Neuronal stem cell (in vitro differentiated cells): Measurements from ENCODE around the gene RTL10.
A peak's percentile ranks its signal among the peaks of the same experiment; 100 is the strongest.

Experiments used
- DNase-seq: peaks from one replicate; pipeline ENCODE4 v3.0.0-alpha.2; 2013; ENCODE audit warnings: low spot score
- H2AFZ ChIP-seq: one replicate; pipeline ENCODE4 v1.6.1; 2013; ENCODE audit warnings: mild to moderate bottlenecking, low read length, inconsistent platforms
- H2AK5ac ChIP-seq: 2 replicates; pipeline ENCODE4 v1.6.1; 2013; ENCODE audit warnings: low read depth, mild to moderate bottlenecking, inconsistent platforms, low read length, moderate library complexity, mixed read lengths
- H2BK120ac ChIP-seq: 2 replicates; pipeline ENCODE4 v1.6.1; 2013; ENCODE audit warnings: low read depth, mild to moderate bottlenecking, inconsistent platforms, low read length, moderate library complexity, mixed read lengths
- H2BK12ac ChIP-seq: one replicate; pipeline ENCODE4 v1.6.1; 2013; ENCODE audit warnings: low read length, inconsistent platforms
- H2BK15ac ChIP-seq: 2 replicates; pipeline ENCODE4 v1.6.1; 2013; ENCODE audit warnings: mild to moderate bottlenecking, low read length, inconsistent platforms, mixed read lengths
- H2BK5ac ChIP-seq: one replicate; pipeline ENCODE4 v1.6.1; 2013; ENCODE audit warnings: inconsistent platforms, mild to moderate bottlenecking, low read length, moderate library complexity
- H3K14ac ChIP-seq: one replicate; pipeline ENCODE4 v1.6.1; 2013; ENCODE audit warnings: low read length, inconsistent platforms
- H3K18ac ChIP-seq: 2 replicates; pipeline ENCODE4 v1.6.1; 2013; ENCODE audit warnings: low read length, inconsistent platforms
- H3K23ac ChIP-seq: 2 replicates; pipeline ENCODE4 v1.6.1; 2013; ENCODE audit warnings: low read depth, mild to moderate bottlenecking, mixed read lengths, low read length, inconsistent platforms; ENCODE audit not compliant: poor library complexity
- H3K27ac ChIP-seq: replicated peaks from 3 replicates; pipeline ENCODE4 v1.5.1; 2013; ENCODE audit warnings: low read length, inconsistent platforms
- H3K27me3 ChIP-seq, 3 experiments: 2 replicates each; pipeline ENCODE4 v1.6.1; 2013; ENCODE audit warnings: low read length in 3 of 3, mild to moderate bottlenecking in 2 of 3, inconsistent platforms in 1 of 3, low read depth in 1 of 3, mixed read lengths in 1 of 3, moderate library complexity in 1 of 3; ENCODE audit not compliant: control insufficient read depth in 3 of 3, insufficient read depth in 3 of 3
- H3K36me3 ChIP-seq, 2 donors: replicated peaks in 1 of 2; 2 replicates each; pipeline ENCODE4 v1.6.1; 2013; ENCODE audit warnings: low read length in 2 of 2; ENCODE audit not compliant: control insufficient read depth in 2 of 2, insufficient read depth in 2 of 2
- H3K4ac ChIP-seq: 2 replicates; pipeline ENCODE4 v1.6.1; 2013; ENCODE audit warnings: inconsistent platforms, mild to moderate bottlenecking, low read length, moderate library complexity
- H3K4me1 ChIP-seq, 2 donors: 1 replicate in 1 of 2; 2 replicates in 1 of 2; pipeline ENCODE4 v1.6.1; 2013; ENCODE audit warnings: low read length in 2 of 2, low read depth in 1 of 2; ENCODE audit not compliant: control insufficient read depth in 2 of 2, insufficient read depth in 1 of 2
- H3K4me2 ChIP-seq: one replicate; pipeline ENCODE4 v1.6.1; 2013; ENCODE audit warnings: mild to moderate bottlenecking, low read length, inconsistent platforms; ENCODE audit not compliant: insufficient read depth, poor library complexity, severe bottlenecking
- H3K4me3 ChIP-seq, 2 donors: 2 replicates each; pipeline ENCODE4 v1.5.1; 2013; ENCODE audit warnings: low read length in 2 of 2, mild to moderate bottlenecking in 2 of 2, inconsistent platforms in 1 of 2, moderate library complexity in 1 of 2
- H3K79me1 ChIP-seq: one replicate; pipeline ENCODE4 v1.6.1; 2013; ENCODE audit warnings: low read depth, mild to moderate bottlenecking, inconsistent platforms, low read length, moderate library complexity
- H3K9ac ChIP-seq: one replicate; pipeline ENCODE4 v1.6.1; 2013; ENCODE audit warnings: mild to moderate bottlenecking, low read depth, low read length, inconsistent platforms; ENCODE audit not compliant: poor library complexity
- H3K9me3 ChIP-seq, 2 donors: replicated peaks in 1 of 2; 2 replicates each; pipeline versions ENCODE3 to v1.6.1; 2013; ENCODE audit warnings: low read length in 2 of 2, mild to moderate bottlenecking in 2 of 2, inconsistent platforms in 1 of 2, low read depth in 1 of 2, mixed read lengths in 1 of 2, moderate library complexity in 1 of 2; ENCODE audit not compliant: control insufficient read depth in 2 of 2, insufficient read depth in 1 of 2
- H4K8ac ChIP-seq: one replicate; pipeline ENCODE4 v1.6.1; 2013; ENCODE audit warnings: low read depth, mild to moderate bottlenecking, inconsistent platforms, low read length, moderate library complexity
- H4K91ac ChIP-seq: one replicate; pipeline ENCODE4 v1.6.1; 2013; ENCODE audit warnings: low read length, low read depth, mild to moderate bottlenecking, inconsistent platforms; ENCODE audit not compliant: poor library complexity
- whole genome bisulfite sequencing, 2 donors: extraction: QIAGEN DNeasy Blood & Tissue Kit; methylation state at CpG; one replicate each; pipeline ENCODE4 v1.1.7; 2013; ENCODE audit warnings: missing lambda C conversion rate in 2 of 2, mixed read lengths in 1 of 2; ENCODE audit not compliant: insufficient read length in 2 of 2, insufficient replicate concordance in 1 of 2; ENCODE audit errors: extremely low coverage in 2 of 2; 5-methylcytosine and 5-hydroxymethylcytosine counted together

The RTL10 gene

GRCh38 chr22:19879992-19880785 is 25.5 kb upstream of the RTL10 start:
- Histone ChIP-seq H3K4me3 (peak overlapping the region in 1 of 2 donors; percentile 73), H3K4ac (peak overlapping the region; percentile 99)
- DNase-seq, result no peak

DNA sequence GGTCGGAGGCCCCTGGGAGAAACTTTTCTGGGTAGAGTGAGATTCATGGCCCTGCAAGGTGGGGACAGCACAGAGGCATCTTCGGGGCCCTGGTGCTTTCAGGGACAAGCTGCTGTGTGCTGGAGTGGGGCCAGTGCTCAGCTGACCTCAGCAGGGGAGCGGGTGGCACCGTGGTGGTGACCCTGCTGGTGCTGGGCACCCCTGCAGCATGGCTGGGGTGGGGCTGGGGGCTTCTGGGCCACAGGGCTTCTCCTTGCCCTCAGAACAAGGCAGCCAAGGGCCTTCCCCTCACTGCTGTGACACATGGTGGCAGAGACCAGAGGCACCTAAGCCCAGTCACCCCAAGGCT is 24.9 kb upstream of the RTL10 start:
- H2BK15ac ChIP-seq, result peak overlapping the region; percentile 91
- H3K9me3 ChIP-seq, result no peaks in the 10 kb centered on the region
- peak overlapping the region; percentile 42 for H2BK120ac ChIP-seq
- peaks cover 0 to 3% of the 10 kb centered on the region in 2 donors for H3K36me3 ChIP-seq
- no peak overlapping the region for H3K9ac ChIP-seq
- peaks cover 34 to 55% of the 10 kb centered on the region in 2 donors for H3K4me1 ChIP-seq
- H3K18ac ChIP-seq, result peak overlapping the region; percentile 96
- no peak overlapping the region for H2AFZ ChIP-seq
- peak overlapping the region; percentile 99 for H3K4ac ChIP-seq
- DNase-seq, result no peak
- H2BK5ac ChIP-seq, result peak overlapping the region; percentile 84
- H3K4me2 ChIP-seq, result no peak overlapping the region
- peak overlapping the region; percentile 17 for H4K8ac ChIP-seq
- H3K79me1 ChIP-seq, result peaks cover 15% of the 10 kb centered on the region
- H2AK5ac ChIP-seq, result peak overlapping the region; percentile 99
- H3K14ac ChIP-seq, result peak overlapping the region; percentile 5
- no CpG with 5 or more reads among the region's 4 CpGs for WGBS, 2 donors
- peak overlapping the region; percentile 4 for H3K23ac ChIP-seq
- peak overlapping the region; percentile 99 for H2BK12ac ChIP-seq
- no peak overlapping the region for H3K4me3 ChIP-seq
- H3K27me3 ChIP-seq, result no peaks in the 10 kb centered on the region
- H4K91ac ChIP-seq, result peak overlapping the region; percentile 81
- H3K27ac ChIP-seq, result no peak overlapping the region

More at GRCh38 chr22:19879992-19880785, 25.5 kb upstream of the RTL10 start:
- Histone ChIP-seq H3K27ac (peak overlapping the region; percentile 94), H3K4me2 (peak overlapping the region; percentile 47), H2BK12ac (peak overlapping the region; percentile 99), H4K8ac (peak overlapping the region; percentile 92), H3K36me3 (peaks cover 0 to 3% of the 10 kb centered on the region in 2 donors), H2BK5ac (peak overlapping the region; percentile 84), H3K27me3 (no peaks in the 10 kb centered on the region), H2BK15ac (peak overlapping the region; percentile 91), H3K14ac (peak overlapping the region; percentile 65), H3K4me1 (peaks cover 28 to 49% of the 10 kb centered on the region in 2 donors), H2AK5ac (peak overlapping the region; percentile 99), H2BK120ac (peak overlapping the region; percentile 42), H3K9me3 (no peaks in the 10 kb centered on the region), H2AFZ (peak overlapping the region; percentile 81), H3K23ac (peak overlapping the region; percentile 4), H3K18ac (peak overlapping the region; percentile 96), H3K79me1 (peaks cover 15% of the 10 kb centered on the region), H4K91ac (peak overlapping the region; percentile 81), H3K9ac (peak overlapping the region; percentile 92)
- no CpG with 5 or more reads among the region's 34 CpGs for WGBS, 2 donors

DNA sequence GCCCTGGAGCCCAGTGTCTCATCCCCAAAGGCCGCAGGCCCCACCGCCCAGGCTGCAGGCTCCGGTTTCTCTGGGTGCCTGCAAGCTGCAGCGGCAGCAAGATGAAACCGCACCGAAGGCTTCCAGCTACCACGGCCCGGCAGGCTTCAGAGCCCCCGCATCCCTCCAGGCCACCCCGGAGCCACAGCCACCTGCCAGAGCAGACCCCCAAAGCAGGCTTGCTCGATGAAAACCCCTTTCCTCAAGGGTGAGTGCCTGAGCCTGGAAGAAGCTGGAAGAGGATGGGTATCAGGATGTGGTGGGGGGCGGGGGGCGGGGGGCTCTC is 24.5 kb upstream of the RTL10 start:
- Histone ChIP-seq H3K9me3 (no peaks in the 10 kb centered on the region), H3K4me1 (peaks cover 38 to 59% of the 10 kb centered on the region in 2 donors), H3K27me3 (no peaks in the 10 kb centered on the region), H4K8ac (no peak overlapping the region), H2AK5ac (peak overlapping the region; percentile 99), H3K36me3 (peaks cover 0 to 3% of the 10 kb centered on the region in 2 donors), H3K4me2 (no peak overlapping the region), H4K91ac (peak overlapping the region; percentile 94), H3K4me3 (no peak overlapping the region), H2BK120ac (peak overlapping the region; percentile 42), H3K23ac (peak overlapping the region; percentile 60), H2AFZ (no peak overlapping the region), H3K27ac (no peak overlapping the region), H3K4ac (peak overlapping the region; percentile 58), H3K14ac (peak overlapping the region; percentile 98), H3K79me1 (peaks cover 15% of the 10 kb centered on the region), H3K9ac (peak overlapping the region; percentile 78), H2BK15ac (no peak overlapping the region), H3K18ac (peak overlapping the region; percentile 93), H2BK5ac (peak overlapping the region; percentile 84), H2BK12ac (peak overlapping the region; percentile 87)
- no CpG with 5 or more reads among the region's 13 CpGs for WGBS, 2 donors
- DNase-seq, result no peak

GRCh38 chr22:19878461-19879245 is 24.0 kb upstream of the RTL10 start:
- DNase-seq, result no peak
- Histone ChIP-seq H3K9ac (peak overlapping the region; percentile 78), H3K27ac (no peak overlapping the region), H3K14ac (peak overlapping the region; percentile 98), H3K23ac (peak overlapping the region; percentile 90), H3K27me3 (no peaks in the 10 kb centered on the region), H3K36me3 (peaks cover 0 to 3% of the 10 kb centered on the region in 2 donors), H2BK5ac (peak overlapping the region; percentile 84), H3K4me3 (peak overlapping the region in 1 of 2 donors; percentile 3), H4K8ac (no peak overlapping the region), H2BK15ac (peak overlapping the region; percentile 86), H3K4me2 (no peak overlapping the region), H2BK120ac (peak overlapping the region; percentile 42), H3K4me1 (peaks cover 42 to 62% of the 10 kb centered on the region in 2 donors), H2AFZ (no peak overlapping the region), H3K4ac (peak overlapping the region; percentile 85), H2AK5ac (peak overlapping the region; percentile 99), H3K79me1 (peaks cover 15% of the 10 kb centered on the region), H2BK12ac (peak overlapping the region; percentile 99), H3K9me3 (no peaks in the 10 kb centered on the region), H3K18ac (peak overlapping the region; percentile 93), H4K91ac (peak overlapping the region; percentile 97)
- WGBS, 2 donors, result no CpG with 5 or more reads among the region's 16 CpGs
